CD4-positive, alpha-beta T cell treated with Interleukin-15 for 4 hours (primary cell): ENCODE results near the gene C6orf15.
A peak's percentile ranks its signal among the peaks of the same experiment; 100 is the strongest.

Experiments
- DNase-seq: peaks from one replicate; pipeline ENCODE4 v3.0.0-alpha.2; 2020; ENCODE audit warnings: low spot score

The C6orf15 gene

GRCh38 chr6:31112478-31112877, at the start of gene C6orf15:
C6orf15 (minus strand) TSS chr6:31112575; CDS start chr6:31112555, 20 bp downstream.
- DNase-seq, result no peak

GRCh38 chr6:31161216-31162126, 49.1 kb upstream of the C6orf15 start:
- DNase-seq, result no peak

- peak; percentile 9 for DNase-seq
These were observed 46.8 kb upstream of the C6orf15 start for GRCh38 chr6:31158863-31159855.

GRCh38 chr6:31158140-31158862, 45.9 kb upstream of the C6orf15 start, which contains the start of gene TCF19:
TCF19 (plus strand) TSS chr6:31158589; CDS start chr6:31159470, 881 bp downstream.
- peak; percentile 99 for DNase-seq

GRCh38 chr6:31157513-31158139, 45.3 kb upstream of the C6orf15 start, which contains the start of gene CCHCR1:
CCHCR1 (minus strand) TSS chr6:31157802; CDS start chr6:31157600, 202 bp downstream.
- DNase-seq, result no peak

- DNase-seq, result no peak
These were observed 44.3 kb upstream of the C6orf15 start for GRCh38 chr6:31156641-31157040.

GRCh38 chr6:31154436-31154835, 42.1 kb upstream of the C6orf15 start:
- DNase-seq, result no peak

GRCh38 chr6:31152781-31153180, 40.4 kb upstream of the C6orf15 start:
- DNase-seq, result no peak

- no peak for DNase-seq
These were observed 37.6 kb upstream of the C6orf15 start for GRCh38 chr6:31149827-31150447.

GRCh38 chr6:31145386-31145785, 33.0 kb upstream of the C6orf15 start:
- no peak for DNase-seq

- DNase-seq, result no peak
These were observed 32.6 kb upstream of the C6orf15 start for GRCh38 chr6:31144970-31145340.

- DNase-seq, result no peak
These were observed 32.1 kb upstream of the C6orf15 start for GRCh38 chr6:31144296-31144969.

GRCh38 chr6:31143148-31143547, 30.8 kb upstream of the C6orf15 start:
- DNase-seq, result no peak

GRCh38 chr6:31142361-31142761, 30.0 kb upstream of the C6orf15 start:
- no peak for DNase-seq

- no peak for DNase-seq
These were observed 28.3 kb upstream of the C6orf15 start for GRCh38 chr6:31140643-31141042.

GRCh38 chr6:31139599-31139998, 27.2 kb upstream of the C6orf15 start:
- no peak for DNase-seq

- no peak for DNase-seq
These were observed 26.6 kb upstream of the C6orf15 start, which contains the start of gene PSORS1C2 for GRCh38 chr6:31138982-31139381. PSORS1C2 (minus strand) TSS chr6:31139066; CDS start chr6:31139026, 40 bp downstream.

- DNase-seq, result no peak
These were observed 23.3 kb upstream of the C6orf15 start for GRCh38 chr6:31135710-31136109.

- DNase-seq, result no peak
These were observed 20.4 kb upstream of the C6orf15 start for GRCh38 chr6:31132806-31133205.

GRCh38 chr6:31131595-31131994, 19.2 kb upstream of the C6orf15 start:
- DNase-seq, result no peak
